ENCODE results near the gene TSSC4.

TSSC4 gene

DNA sequence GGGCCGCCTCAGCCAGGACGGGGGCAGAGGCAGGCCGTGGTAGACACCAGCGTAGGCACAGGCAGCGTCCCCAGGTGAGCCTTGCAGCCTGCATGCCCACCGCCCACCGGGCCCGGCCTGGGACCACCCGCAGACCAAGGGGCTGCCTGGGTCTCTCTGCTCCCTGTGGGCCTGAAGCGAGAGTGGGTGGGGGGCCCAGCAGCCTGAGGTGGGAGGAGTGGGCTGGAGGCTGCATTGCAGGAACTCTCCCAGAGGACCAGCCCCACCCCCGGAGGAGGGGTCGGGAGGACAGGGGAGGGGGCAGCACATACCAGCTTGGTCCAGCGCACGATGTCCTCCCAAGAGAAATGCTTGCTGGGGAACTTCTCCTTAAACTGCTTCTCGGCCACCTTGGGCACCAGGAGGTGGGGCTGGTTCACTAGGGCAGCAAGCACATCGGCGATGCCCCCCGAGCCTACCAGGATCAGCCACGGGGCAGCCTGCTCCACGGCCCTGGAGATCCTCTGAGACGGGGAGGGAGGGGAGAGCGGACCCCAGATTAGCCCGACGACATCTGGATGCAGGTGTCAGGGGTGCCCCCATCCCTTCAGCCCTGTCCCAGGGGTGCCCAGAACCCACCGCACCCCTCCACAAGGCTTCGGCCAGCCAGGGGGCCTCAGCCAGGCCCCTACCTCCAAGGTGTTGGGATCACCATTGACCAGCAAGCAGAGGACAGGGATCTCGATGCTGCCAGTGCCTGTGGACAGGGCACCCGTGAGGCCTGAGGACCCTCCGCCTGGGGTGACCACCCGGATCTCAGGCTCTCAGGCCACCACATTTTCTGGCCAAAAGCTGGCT is 17.5 kb downstream of the TSSC4 start:
- DNase-seq (ENCODE audit: low read depth, low spot score) = no peak

DNA sequence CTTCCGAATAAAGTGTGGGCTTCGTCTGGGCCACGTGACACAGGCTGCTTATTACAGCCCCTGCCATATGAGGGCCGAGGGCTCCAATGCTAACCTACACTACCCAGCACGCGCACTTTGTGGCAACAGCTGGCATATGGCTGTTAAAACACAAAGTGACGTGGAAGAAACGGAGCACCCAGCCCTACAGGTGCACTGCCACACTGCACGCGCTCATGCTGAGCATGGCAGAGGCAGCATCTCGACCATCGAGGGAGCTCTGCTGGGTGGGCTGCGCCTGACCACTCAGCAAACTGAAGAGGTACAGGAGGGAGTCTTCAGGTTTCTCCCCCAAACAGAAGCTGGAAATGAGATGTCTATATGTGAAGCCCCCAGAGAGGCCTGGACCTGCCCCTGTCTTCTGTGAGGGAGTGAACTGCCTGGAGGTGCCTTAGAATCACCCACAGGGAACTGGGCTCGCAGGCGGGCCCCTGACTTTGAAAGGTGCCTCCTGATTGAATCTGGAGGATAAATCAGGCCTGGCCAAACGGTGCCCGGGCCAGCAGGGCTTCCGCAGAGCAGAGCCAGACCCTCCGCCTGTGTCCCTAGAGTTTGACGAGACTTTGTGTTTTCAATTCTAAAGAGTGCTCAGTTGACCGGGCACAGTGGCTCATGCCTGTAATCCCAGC is 18.3 kb downstream of the TSSC4 start:
- no peak for DNase-seq (ENCODE audit: low read depth, low spot score)

DNA sequence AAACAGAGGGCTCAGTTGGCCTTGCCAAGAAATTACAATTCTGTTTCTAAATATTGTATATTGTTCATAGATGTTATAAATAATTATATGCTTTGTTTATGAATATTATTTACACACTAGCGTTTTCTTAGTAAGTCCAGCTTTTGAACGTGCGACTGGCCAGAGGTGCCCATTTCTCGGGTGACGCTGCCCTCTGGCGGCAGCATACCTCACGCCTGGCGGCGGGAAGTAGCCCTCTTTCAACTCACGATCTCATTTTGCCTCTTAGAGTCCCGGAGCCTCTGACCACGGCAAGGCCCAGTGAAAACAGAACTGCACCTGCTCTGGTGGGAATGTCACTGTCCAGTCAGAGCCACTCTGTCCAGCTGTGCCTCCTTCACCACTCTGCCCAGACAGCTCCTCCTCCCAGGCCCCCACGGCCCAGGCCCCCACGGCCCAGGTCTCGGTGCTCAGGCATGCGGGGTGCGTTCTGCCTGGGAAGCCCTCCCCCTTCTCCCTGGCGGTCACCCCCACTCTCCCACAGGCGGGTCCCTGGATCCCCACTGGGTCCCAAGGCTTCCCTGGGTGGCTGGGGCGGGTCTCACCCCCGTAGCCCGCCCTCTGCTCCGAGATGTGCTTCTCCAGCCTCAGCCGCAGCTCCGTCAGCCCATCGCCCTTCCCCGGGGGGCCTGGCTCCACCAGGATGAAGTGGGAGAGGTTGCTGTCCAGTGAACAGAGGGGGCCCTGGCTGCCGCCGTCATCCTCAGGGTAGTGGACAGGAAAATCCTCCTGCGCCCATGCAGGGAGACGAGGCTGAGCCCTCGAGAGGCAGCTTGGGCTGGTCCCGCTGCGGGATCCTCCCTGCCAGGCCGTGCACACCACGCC is 19.3 kb downstream of the TSSC4 start:
- DNase-seq (ENCODE audit: low read depth, low spot score) = peak; percentile 35

DNA sequence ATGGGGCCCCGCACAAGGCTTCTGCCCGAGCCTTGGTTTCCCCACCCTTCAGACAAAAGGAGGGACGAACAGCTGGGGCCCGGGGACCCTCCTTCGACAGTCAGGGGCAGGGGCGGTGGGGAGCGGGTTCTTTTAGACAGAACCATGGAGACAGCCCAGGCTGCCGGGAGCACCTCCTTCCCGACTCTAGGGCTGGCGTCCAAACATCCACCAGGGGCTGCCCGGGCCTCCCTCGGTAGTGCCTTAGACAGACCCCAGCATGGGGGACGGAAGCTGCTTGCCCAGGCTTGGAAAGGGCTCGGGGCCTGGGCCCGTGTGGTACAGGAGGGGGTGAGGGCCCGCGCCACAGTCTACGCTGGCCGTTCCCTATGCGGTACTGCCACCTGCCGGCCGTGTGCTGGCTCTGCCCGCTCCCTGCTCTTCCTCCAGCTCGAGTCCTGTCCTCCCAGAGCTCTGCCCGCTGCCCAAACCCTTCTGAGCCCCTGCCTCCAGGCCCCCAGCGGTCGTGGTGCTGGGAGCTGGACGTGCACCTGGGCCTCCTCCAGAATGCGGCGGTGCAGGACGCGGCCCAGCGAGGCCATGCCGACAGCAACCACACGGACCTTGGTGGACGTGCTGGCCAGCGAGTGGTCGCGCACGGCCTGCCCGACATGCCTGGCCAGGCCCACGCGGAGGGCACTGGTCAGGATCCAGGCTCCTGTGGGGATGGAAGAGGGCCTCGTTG is 20.1 kb downstream of the TSSC4 start:
- DNase-seq (ENCODE audit: low read depth, low spot score) = peak; percentile 29

DNA sequence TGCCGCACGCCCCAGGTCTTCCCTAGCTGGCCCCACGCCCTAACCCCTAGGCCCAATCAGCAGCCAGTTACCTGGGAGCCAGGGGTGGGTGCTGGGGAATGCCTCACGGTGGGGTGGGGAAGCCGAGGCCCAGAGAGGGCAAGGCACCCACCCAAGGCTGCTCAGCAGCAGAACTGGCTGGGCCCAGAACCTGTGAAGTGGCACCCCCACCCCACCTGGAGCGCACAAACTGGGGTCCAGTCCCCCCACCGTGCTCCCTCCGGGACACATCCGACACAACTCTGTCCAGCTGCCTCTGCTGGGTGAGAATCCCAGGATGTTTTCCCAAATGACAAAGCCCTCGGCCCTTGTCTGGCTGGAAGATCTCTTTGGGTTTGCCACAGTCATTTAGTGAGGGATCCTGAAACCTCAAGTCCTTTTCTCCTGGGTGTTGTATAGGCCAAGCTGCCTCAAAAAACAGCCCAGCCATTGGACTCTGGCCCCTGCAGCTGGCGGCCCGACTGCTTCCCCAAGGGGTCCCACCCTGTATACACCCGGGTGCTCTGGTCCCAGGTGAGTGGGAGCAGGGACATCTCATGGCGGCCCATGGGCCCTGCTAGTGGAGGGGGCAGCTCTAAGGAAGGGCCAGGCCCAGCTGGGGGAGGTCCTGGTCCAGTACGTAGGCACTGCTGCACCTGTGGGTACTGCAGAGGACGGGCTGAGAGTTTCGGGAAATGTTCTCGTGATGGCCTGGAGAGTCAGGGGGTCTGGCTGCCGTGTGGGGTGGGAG is 20.9 kb downstream of the TSSC4 start:
- no peak for DNase-seq (ENCODE audit: low read depth, low spot score)

DNA sequence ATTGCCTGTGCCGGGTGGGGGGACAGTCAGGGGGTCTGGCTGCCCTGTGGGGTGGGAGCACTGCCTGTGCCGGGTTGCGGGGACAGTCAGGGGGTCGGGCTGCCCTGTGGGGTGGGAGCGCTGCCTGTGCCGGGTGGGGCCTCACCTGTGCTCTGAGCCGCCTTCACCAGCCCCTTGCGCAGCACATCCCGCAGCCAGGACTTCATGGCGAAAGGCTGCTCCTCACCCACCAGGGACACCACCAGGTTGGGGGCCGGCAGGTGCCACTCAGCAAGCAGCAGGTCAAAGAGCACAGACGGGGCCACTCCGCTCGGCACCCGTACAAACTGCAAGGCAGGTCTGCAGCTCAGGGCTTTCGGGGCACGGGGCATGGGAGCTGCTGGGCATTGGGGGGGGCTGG is 21.4 kb downstream of the TSSC4 start:
- no peak for DNase-seq (ENCODE audit: low read depth, low spot score)

DNA sequence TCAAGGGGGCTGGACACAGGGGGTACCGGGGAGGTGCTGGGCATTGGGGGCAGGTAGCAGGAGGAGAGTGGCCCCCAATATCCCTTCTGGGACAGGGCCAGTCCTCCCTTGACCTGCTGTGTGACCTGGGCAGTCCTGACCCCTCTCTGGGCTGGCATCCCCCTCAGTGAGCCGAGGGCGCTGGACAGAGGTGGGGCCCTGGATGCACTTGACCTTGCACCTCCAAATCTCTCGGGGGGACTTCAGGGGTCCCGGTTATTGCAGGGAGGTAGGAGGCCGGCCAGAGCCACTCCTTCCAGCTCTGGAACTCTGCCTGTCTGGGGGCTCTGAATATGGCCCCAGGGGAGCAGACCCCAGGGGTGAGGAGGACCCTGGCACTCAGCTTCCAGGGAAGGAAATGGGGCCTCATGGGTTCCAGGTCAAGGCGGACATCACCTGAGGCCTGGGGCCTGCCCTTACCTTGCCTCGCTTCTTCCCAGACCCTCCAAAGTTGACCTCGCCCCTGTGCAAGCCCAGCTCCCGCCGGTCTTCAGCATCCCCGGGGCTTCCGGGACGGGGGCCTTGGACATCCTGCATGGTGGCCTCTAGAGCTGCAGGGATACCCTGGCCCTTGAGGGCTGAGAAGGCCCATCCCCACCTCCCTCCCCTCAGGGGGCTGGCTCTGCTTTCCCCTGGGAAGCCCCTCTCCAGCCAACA is 22.1 kb downstream of the TSSC4 start:
- no peak for DNase-seq (ENCODE audit: low read depth, low spot score)

DNA sequence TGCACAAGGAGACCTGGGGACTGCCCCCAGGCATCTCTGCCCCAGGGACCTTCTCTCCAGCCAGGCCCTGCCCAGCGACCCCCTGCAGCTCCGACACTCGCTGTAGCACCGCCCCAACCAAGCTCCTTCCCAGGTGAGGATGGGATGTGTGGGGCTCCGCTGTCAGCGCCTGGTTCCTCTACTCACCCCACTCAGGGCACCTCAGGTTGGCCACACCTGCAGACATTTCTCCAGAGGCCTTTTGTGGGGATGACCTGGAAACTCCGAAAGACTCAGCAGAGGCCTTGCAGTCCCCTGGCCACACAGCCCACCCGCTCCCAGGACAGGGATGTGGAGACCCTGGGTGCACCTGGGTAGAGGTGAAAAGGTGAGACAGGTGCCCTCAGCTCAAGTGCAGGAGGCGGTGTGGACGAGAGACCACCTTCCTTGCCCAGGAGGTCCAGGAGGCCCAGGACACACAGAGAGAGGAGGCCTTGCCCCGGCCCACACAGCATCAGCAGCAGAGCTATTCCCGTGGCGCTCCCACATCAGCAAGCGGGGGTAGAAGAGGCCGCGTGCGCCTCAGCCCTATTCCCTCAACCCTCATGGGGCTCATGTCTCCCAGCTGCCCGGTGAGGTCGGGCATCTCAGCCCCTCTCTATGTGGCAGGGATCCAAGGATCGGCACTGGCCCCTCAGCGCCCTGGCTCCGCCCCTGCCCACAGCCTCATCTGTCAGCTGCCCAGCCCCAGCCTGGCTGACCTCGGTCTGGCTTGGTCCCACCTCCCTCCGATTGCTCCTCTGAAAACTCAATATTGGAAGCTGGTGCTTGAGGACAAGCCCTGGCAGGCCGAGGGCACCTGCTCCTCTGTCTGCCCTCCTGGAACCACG is 22.8 kb downstream of the TSSC4 start:
- no peak for DNase-seq (ENCODE audit: low read depth, low spot score)

DNA sequence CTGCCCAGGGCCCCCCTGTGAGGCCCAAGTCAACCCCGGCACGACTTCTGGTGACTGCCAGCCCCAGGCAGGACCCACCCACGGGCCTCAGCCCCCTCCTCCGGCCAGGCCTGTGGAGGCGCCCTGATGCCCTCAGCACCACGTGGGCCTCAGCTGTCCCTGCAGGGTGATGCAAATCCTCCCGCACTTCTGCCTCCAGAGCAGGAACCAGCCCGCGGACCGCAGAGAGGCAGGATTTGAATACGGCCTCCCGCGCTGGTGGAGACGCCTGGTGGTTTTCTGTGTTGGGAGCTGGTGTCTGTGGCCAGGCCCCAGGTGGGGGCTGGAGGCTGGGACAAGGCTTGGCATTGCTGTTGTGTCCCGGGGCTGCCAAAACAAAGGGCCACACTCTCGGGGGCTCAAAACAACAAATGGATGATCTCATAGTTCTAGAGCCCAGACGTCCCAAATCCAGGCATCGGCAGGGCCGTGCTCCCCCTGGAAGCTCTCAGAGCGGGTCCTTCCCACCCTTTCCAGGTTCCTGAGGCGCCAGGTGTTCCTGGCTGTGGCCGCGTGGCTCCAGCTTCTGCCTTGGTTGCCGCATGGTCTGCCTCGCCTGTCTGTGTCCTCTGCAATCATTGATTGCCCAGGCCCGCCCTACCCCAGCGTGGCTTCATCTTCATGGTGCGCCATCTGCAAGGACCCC is 24.4 kb downstream of the TSSC4 start:
- no peak for DNase-seq (ENCODE audit: low read depth, low spot score)

DNA sequence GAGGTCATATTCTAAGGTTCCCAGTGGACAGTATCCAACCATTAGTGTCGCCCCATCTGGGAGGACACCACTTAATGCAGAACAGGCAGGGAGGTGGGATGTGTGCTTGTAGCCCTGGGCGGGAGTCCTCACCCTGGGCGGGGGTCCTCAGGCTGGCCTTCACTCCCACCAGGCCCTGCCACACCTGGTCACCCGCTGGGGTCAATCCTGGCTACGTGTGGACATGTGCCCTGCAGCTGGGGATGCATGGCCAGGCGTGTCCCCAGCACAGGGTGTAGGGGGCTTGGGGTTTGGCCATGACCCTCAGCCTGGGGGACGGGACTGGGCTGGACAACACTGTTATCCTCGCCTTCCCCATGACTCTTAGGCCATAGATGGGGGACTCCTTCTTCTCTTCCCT is 25.0 kb downstream of the TSSC4 start:
- DNase-seq (ENCODE audit: low read depth, low spot score) = no peak

DNA sequence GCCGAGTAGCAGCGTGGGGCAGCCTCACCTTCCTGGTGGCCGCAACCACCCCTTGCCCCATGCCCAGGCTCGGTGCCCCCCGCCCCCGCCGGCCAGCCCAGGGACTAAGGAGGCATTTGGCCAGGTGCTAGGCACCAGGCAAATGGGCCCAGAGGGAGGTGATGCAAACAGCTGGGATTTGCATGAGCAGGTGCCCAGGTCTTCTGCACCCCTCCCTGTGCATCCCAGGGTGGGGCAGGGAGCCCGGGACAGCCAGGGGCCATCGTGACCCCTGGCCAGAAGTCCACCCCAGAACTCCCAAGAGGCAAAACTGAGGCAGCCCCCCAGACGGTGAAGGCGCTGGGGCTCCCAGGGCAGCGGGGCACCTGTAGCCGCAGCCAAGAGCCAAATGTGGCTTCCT is 25.7 kb downstream of the TSSC4 start:
- no peak for DNase-seq (ENCODE audit: low read depth, low spot score)

DNA sequence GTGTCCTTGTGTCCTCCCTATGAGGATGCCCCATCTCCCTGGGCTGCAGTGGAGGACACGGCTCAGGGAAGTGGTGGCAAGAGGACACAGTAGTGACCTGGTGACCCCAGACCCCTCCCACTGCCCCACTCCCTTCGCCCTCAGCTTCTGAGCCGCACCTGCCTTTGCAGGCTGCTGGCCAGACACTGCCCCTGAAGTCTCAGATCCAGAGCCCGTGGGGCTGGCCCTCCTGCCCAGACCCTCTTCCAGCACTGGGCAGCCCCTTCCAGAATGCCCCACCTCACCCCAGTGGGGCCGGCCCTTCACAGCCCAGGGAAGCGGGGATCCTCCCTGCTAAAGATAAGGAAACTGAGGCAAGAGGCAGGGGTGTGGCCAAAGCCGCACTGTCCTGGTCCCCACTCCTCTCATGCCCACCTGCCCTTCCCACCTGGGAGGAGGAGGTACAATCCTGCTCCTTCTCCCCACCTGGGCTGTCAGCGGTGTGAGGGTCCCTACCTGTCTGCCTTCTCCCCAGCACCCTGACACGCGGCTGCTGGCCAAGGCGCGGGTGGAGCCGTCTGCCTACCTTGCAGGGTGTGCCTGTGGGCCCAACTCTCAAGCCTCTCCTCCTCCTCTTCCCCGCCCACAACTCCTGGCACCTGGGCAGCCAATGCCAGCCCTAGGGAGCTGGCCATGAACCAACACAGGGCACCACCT is 26.4 kb downstream of the TSSC4 start:
- DNase-seq (ENCODE audit: low read depth, low spot score) = no peak

DNA sequence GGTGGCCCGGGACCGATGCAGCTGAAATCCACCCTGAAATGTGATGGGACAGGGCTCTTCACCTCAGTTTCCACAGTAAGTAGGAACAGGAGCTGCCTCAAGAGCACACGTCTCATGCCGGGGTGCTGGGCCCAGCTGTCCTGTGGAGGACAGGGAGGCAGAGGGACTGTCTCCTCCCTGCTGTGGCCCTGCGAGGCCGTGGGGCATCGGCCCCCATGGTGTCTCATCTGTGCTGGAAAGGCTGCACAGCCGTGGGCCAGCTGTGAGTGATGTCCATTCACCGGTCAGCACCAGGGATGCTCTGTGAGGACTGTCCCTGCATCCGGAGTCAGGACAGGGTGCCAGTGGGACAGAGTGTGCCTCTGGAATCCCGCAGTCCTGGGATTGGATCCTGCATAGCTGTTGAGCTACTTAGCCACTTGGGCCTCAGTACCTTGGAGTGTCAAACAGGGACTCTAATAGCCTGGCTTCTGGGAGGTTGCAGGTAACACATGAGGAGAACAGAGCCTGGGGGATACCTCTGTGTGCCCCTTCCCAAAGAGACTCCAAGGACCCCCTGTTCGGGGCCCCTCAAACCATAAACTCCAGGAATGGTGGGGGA is 27.3 kb downstream of the TSSC4 start:
- DNase-seq (ENCODE audit: low read depth, low spot score) = no peak

DNA sequence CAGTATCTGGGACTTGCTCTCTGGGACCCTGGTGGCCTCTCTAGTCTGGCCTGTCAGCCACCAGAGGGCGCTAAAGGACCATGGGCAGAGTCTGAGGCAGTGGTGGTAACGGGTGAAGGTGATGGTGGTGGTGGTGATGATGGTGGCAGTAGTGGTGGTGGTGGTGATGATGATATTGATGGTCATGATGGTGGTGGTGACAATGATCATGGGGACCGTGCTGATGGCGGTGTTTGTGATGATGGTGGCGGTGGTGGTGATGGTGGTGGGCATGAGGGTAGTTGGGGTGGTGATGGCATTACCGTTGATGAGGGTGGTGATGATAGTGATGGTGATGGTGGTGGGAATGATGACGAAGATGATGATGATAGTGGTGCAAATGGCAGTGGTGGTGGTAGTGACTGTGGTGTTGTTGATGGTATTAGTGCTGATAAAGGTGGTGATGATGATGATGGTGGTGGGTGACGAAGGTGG is 27.8 kb downstream of the TSSC4 start:
- peak; percentile 10 for DNase-seq (ENCODE audit: low read depth, low spot score)

DNA sequence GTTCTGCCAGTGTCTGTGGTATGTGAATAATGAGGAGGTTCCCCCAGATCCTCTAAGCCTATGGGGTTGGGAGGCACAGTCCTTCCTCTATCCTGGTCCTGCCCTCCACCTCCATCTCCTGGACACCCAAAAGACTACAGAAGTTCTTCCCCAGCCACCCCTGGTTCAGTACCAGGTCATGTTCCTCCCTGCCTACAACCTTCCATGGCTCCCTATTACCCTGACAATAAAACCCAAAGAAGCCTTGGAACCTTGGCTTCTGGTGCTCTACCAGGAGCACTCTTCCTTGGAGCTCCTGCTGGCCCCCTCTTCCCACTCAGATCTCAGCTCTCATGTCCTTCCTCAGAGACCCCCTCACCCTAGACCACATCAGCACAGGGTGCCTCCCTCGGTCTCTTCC is 30.8 kb downstream of the TSSC4 start:
- no peak for DNase-seq (ENCODE audit: low read depth, low spot score)

DNA sequence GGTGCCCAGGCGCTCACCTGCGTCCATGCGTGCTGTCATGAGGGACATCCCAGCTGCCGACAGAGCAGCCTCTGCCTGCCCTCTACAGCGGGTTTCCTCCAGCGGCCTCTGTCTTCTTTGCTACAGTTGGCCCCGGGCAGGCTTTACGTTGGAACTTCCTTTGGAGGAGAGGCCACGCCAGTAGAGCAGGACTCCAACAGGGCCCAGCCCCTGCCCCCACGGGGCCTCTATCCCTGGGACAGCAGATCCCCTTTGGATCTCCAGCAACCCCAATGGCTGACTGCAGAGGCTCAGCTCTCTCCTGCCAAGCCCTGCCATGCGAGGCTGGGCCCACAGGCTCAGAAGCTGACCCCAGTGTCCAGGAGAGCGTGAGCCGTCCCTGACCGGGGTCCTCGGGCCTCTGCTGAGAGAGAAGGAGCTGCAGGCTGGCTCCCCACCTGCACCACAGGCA is 31.6 kb downstream of the TSSC4 start:
- DNase-seq (ENCODE audit: low read depth, low spot score) = no peak

DNA sequence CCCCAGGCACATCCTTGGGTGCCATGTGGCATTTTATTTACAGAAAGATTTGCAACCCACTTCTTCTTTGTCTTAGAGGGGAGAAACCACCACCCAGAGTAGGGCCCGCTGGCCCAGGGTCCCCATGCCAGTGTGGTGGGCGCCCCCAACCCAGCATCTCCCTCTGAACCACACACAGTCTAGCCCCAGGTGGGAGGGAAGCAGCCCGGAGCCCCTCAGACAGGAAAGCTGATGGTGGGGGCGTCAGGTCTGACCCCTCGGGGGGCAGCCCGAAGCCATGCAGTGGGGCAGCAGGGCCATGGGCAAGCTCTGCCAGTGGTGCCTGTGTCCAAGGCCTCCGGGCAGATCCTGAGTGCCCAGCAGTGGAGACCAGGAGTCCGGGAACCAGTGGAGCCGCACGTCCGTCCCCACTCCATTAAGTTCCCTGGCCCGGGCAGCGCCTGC is 32.1 kb downstream of the TSSC4 start:
- no peak for DNase-seq (ENCODE audit: low read depth, low spot score)

Data from smooth muscle cell of the brain vasculature (primary cell).